ACC112 (cell line): Measurements from ENCODE around the gene ZNF695.
A peak's percentile ranks its signal among the peaks of the same experiment; 100 is the strongest.
"Not testable (repeated sequence)": the region's sequence is repeated elsewhere in the genome, so short reads cannot be mapped to it uniquely, and the experiment has no call there.

Experiments
- H2AFZ ChIP-seq: fragments of 200-600 bp; sonication (generic); one replicate; pipeline ENCODE4 v1.6.0; 2017; ENCODE audit warnings: antibody characterized with exemption, low read length; ENCODE audit not compliant: unreplicated experiment
- H3K27ac ChIP-seq: fragments of 200-600 bp; sonication (generic); 2 replicates; pipeline ENCODE4 v1.5.1; 2014; ENCODE audit warnings: low read depth, mild to moderate bottlenecking, antibody characterized with exemption, low read length, moderate library complexity
- H3K27me3 ChIP-seq: fragments of 200-600 bp; sonication (generic); 2 replicates; pipeline ENCODE4 v1.6.1; 2014; ENCODE audit warnings: mild to moderate bottlenecking, antibody characterized with exemption, low read length, moderate library complexity, mixed read lengths; ENCODE audit not compliant: insufficient read depth
- H3K36me3 ChIP-seq: fragments of 200-600 bp; sonication (generic); 2 replicates; pipeline ENCODE4 v1.6.1; 2016; ENCODE audit warnings: mild to moderate bottlenecking, antibody characterized with exemption, low read length, moderate library complexity, mixed read lengths; ENCODE audit not compliant: insufficient read depth
- H3K4me1 ChIP-seq: fragments of 200-600 bp; sonication (generic); one replicate; pipeline ENCODE4 v1.6.1; 2016; ENCODE audit warnings: low read length, mixed read lengths; ENCODE audit not compliant: insufficient read depth, unreplicated experiment, control insufficient read depth
- H3K4me3 ChIP-seq: fragments of 200-600 bp; sonication (generic); 2 replicates; pipeline ENCODE4 v1.5.1; 2014; ENCODE audit warnings: mild to moderate bottlenecking, low read depth, low read length
- H3K79me2 ChIP-seq: fragments of 200-600 bp; sonication (generic); one replicate; pipeline ENCODE4 v1.6.0; 2016; ENCODE audit warnings: low read length; ENCODE audit not compliant: control insufficient read depth, unreplicated experiment, insufficient read depth

The ZNF695 gene

DNA sequence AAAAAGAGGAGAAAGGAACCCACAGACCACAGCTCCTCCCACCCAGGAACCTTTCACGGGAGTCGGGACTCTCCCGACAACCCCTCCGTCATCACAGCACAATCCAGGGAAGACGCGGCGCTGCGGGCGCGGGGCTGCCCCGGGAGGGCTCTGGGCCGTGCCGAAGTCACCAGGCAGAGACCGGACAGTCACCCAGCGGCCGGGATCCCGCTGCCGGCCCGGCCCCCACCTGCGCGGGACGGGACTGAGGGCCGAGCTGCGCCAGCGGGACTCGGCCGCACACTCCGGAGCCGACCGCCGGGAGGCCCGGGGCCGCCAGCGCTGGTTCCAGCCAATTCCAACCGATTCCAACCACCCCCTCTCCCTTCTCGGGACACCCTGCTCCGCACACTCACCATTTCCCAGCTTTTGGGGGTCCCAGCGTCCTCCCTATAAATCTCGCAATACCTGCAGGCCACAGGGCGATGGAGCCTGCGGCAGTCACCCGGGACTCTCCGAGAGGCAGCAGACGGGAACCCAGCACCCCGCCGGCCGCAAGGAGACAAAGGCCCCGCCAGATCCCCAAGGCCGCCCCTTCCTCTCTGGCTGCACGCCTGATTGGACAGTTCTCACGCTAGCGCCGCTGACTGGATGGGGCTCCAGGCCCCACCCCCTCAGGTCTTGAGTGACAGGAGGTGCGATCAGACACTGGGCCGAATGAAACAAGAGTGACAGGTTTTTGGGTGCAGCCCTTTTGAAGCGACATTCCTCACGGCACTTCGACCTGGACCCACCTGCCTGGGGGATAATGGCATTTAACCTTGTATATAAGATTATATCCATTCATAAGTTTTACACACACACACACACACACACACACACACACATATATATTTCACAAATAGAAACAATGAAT is at the start of gene ZNF695:
Gene ZNF695, minus strand, starts transcription at position 547 of the 895 bp plus-strand sequence. Its CDS starts 149 bp downstream, at position 398.
- Histone ChIP-seq H2AFZ (peak within 1 kb of the TSS; percentile 88), H3K27ac (peak within 1 kb of the TSS; percentile 59; the same call in 1 of the 2 replicates), H3K4me3 (peak within 1 kb of the TSS; percentile 96)

DNA sequence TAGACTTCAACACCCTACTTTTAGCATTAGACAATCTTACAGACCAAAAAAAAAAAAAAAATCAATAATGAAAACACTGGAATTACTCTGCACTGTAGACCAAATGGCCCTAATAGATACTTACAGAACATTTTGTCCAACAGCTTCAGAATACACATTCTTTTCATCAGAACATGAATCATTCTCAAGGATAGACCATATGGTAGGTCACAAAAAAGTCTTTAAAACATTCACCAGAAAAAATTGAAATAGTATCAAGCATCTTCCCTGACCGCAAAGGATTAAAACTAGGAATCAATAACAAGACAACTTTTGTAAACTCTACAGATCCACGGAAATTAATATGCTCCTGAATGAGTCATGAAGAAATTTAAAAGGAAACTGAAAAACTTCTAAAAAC is 48.2 kb upstream of the ZNF695 start:
- no peak overlapping the region for H2AFZ ChIP-seq
- no peaks in the 10 kb centered on the region for H3K4me1 ChIP-seq
- H3K79me2 ChIP-seq = peaks cover 30% of the 10 kb centered on the region
- no peak overlapping the region for H3K4me3 ChIP-seq
- no peak overlapping the region for H3K27ac ChIP-seq
- H3K36me3 ChIP-seq = peaks cover 6% of the 10 kb centered on the region; the same call in 1 of the 2 replicates
- H3K27me3 ChIP-seq = no peaks in the 10 kb centered on the region

More for the DNA sequence above, at the start of gene ZNF695:
- Histone ChIP-seq H3K27me3 (no peaks in the 10 kb centered on the region), H3K36me3 (peaks cover 15% of the 10 kb centered on the region), H3K4me1 (peaks cover 4% of the 10 kb centered on the region), H3K79me2 (peaks cover 28% of the 10 kb centered on the region)

DNA sequence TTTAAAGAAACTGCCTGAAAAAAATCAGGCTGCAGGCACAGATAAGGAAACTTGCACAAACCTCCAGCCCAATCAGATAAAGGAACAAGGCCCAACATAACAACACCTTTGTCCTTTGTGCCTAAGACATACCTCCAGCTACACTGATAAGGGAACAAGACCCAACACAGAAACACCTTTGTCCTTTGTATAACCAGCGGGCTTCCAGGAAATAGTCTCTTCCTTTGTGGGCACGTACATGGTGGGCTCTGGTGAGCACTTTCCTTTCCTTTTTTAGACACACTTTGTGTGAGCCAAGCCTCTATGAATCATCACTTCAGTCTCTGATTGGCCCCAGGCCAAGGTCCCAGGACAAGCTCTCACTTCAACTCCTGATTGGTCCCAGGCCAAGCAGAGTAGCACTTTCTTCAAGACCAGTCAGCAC is 47.1 kb upstream of the ZNF695 start:
- H2AFZ ChIP-seq = no peak overlapping the region
- no peak overlapping the region for H3K4me3 ChIP-seq
- H3K27ac ChIP-seq = no peak overlapping the region
- H3K36me3 ChIP-seq = peaks cover 6% of the 10 kb centered on the region; the same call in 1 of the 2 replicates
- peaks cover 30% of the 10 kb centered on the region for H3K79me2 ChIP-seq
- H3K4me1 ChIP-seq = no peaks in the 10 kb centered on the region
- no peaks in the 10 kb centered on the region for H3K27me3 ChIP-seq

DNA sequence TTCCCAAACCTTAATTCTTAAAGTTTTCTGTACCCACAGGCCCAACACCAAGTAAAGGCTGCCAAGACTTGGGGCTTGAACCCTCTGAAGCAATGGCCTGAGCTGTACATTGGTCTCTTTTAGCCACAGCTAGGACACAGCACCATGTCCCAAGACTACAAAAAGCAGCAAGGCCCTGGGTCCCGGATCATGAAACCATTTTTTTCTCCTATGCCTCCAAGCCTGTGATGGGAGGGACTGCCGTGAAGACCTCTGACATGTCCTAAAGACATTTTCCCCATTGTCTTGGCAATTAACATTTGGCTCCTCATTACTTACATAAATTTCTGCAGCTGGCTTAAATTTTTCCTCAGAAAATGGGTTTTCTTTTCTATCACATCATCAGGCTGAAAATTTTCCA is 39.8 kb upstream of the ZNF695 start:
- Histone ChIP-seq H3K4me1 (no peaks in the 10 kb centered on the region), H3K4me3 (no peak overlapping the region), H3K27me3 (no peaks in the 10 kb centered on the region), H3K27ac (no peak overlapping the region), H3K36me3 (no peaks in the 10 kb centered on the region), H3K79me2 (peaks cover 2% of the 10 kb centered on the region), H2AFZ (no peak overlapping the region)

DNA sequence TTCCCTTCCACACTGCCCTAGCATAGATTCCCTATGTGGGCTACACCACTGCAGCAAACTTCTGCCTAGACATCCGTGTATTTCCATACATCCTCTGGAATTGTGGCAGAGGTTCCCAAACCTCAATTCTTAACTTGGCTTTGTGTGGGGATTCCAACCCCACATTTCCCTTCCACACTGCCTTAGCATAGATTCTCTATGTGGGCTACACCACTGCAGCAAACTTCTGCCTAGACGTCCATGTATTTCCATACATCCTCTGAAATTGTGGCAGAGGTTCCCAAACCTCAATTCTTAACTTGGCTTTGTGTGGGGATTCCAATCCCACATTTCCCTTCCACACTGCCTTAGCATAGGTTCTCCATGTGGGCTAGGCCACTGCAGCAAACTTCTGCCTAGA is 39.4 kb upstream of the ZNF695 start:
- Histone ChIP-seq H3K79me2 (peaks cover 2% of the 10 kb centered on the region), H3K27me3 (no peaks in the 10 kb centered on the region), H3K36me3 (no peaks in the 10 kb centered on the region), H3K4me1 (no peaks in the 10 kb centered on the region), H2AFZ (no peak overlapping the region), H3K4me3 (no peak overlapping the region), H3K27ac (no peak overlapping the region)

DNA sequence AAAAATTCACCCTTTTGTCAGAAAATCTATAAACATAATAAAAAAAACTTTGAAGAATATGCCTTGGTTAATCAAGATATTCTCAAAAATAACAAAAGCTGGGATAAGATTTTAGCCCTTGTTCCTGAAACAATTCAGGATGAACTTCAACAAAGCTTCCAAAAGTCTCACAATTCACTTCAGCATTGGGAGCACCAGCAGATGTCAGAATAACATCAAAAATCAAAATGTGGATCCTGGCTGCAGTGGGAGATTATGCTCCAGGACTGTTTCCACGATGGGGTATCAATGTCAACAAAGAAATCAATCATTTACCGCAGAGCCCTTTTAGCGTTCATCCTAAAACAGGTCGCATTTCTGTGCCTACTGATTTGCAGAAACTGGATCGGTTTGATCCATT is 35.5 kb upstream of the ZNF695 start:
- no peaks in the 10 kb centered on the region for H3K4me1 ChIP-seq
- no peaks in the 10 kb centered on the region for H3K27me3 ChIP-seq
- H2AFZ ChIP-seq = no peak overlapping the region
- peaks cover 14% of the 10 kb centered on the region for H3K36me3 ChIP-seq
- peaks cover 2% of the 10 kb centered on the region for H3K79me2 ChIP-seq
- H3K27ac ChIP-seq = no peak overlapping the region
- H3K4me3 ChIP-seq = no peak overlapping the region

DNA sequence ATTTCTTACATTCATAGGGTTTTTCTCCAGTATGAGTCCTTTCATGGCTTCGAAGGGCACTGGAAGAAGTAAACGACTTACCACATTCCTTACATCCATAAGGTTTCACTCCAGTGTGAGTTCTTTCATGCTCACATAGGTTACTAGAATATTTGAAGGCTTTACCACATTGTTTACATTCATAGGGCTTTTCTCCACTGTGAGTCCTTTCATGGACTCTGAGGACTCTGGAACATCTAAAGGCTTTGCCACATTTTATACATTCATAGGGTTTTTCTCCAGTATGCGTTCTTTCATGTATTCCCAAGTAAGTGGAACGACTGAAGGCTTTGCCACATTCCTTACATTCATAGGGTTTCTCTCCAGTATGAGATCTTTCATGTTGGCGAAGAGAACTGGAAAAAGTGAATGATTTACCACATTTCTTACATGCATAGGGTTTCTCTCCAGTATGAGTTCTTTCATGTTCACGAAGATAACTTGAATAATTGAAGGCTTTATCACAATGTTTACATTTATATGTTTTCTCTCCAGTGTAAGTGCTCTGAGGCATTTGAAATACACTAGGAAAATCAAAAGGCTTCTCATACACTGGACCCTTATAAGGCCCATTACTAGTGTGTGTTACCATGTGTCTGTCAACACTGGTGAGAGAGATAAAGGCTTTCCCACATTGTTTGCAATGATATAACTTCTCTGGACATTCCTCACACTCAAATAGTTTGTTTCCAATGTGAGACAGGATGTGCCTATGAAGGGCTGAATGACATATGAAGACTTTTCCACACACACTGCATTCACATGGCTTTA is 29.9 kb upstream of the ZNF695 start:
- H3K27me3 ChIP-seq = no peaks in the 10 kb centered on the region
- H3K79me2 ChIP-seq = no peaks in the 10 kb centered on the region
- H2AFZ ChIP-seq = no peak overlapping the region
- no peak overlapping the region for H3K4me3 ChIP-seq
- no peaks in the 10 kb centered on the region for H3K4me1 ChIP-seq
- no peak overlapping the region for H3K27ac ChIP-seq
- peaks cover 44% of the 10 kb centered on the region for H3K36me3 ChIP-seq

DNA sequence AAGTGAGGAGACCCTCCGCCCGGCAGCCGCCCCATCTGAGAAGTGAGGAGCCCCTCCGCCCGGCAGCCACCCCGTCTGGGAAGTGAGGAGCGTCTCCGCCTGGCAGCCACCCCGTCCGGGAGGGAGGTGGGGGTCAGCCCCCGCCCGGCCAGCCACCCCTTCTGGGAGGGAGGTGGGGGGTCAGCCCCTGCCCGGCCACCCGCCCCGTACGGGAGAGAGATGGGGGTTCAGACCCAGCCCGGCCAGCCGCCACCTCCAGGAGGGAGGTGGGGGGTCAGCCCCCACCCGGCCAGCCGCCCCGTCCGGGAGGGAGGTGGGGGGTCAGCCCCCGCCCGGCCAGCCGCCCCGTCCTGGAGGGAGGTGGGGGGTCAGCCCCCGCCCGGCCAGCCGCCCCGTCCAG is 24.4 kb upstream of the ZNF695 start:
- not testable (repeated sequence) for H3K27me3 ChIP-seq, H2AFZ ChIP-seq, H3K4me1 ChIP-seq, H3K79me2 ChIP-seq, H3K4me3 ChIP-seq, H3K27ac ChIP-seq
- peaks cover 19% of the 10 kb centered on the region for H3K36me3 ChIP-seq

DNA sequence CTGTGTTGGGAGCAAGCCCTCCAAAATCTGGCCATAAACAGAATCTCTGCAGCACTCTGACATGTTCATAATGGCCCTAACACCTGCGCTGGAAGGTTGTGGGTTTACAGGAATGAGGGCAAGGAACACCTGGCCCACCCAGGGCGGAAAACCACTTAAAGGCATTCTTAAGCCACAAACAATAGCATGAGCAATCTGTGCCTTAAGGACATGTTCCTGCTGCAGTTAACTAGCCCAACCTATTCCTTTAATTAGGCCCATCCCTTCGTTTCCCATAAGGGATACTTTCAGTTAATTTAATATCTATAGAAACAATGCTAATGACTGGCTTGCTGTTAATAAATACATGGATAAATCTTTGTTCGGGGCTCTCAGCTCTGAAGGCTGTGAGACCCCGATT is 16.8 kb upstream of the ZNF695 start:
- not testable (repeated sequence) for H3K4me1 ChIP-seq, H3K36me3 ChIP-seq, H2AFZ ChIP-seq, H3K79me2 ChIP-seq, H3K27me3 ChIP-seq, H3K27ac ChIP-seq, H3K4me3 ChIP-seq

DNA sequence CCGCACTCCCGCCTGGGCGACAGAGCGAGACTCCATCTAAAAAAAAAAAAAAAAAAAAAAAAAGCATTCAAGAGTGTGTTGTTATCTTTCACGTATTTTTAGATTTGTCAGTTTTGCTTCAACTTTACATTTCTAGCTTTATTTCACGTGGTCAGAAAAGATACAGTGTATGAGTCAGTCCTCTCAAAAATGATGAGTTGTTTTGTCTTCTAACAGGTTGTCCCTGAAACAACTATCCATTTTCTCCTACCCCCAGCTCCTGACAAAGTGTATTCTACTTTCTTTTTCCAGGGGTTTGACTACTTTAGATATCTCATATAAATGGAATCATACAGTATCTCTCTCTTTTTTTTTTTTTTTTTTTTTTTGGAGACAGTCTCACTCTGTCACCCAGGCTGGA is 5.5 kb upstream of the ZNF695 start:
- Histone ChIP-seq H3K4me3 (no peak overlapping the region), H3K79me2 (no peaks in the 10 kb centered on the region), H3K27ac (no peak overlapping the region), H3K4me1 (no peaks in the 10 kb centered on the region), H2AFZ (no peak overlapping the region), H3K36me3 (no peaks in the 10 kb centered on the region), H3K27me3 (peaks cover 17% of the 10 kb centered on the region; the same call in 1 of the 2 replicates)
